HL-60 (cell line): Measurements from ENCODE around the gene TAOK3.

Experiments
- DNase-seq, 2 experiments: peaks; one replicate each; pipeline ENCODE4 v3.0.0-alpha.2; 2010 to 2020; ENCODE audit warnings: low read depth in 1 of 2, low spot score in 1 of 2
- H3K27ac ChIP-seq: fragments of 250-450 bp; sonication (Bioruptor Pico); replicated peaks from 2 replicates; pipeline ENCODE4 v1.5.1; 2020; ENCODE audit warnings: mild to moderate bottlenecking, moderate library complexity
- H3K27me3 ChIP-seq: fragments of 250-450 bp; sonication (Bioruptor Pico); 2 replicates; pipeline ENCODE4 v1.5.1; 2021; ENCODE audit warnings: mild to moderate bottlenecking, moderate library complexity; ENCODE audit not compliant: insufficient read depth, poor library complexity, severe bottlenecking
- H3K4me3 ChIP-seq: replicated peaks from 2 replicates; pipeline ENCODE4 v1.5.1; 2011; ENCODE audit warnings: mild to moderate bottlenecking, control low read depth, low read length; ENCODE audit not compliant: insufficient read depth
- CTCF ChIP-seq: IDR thresholded peaks from one replicate; pipeline ENCODE4 v1.5.1; 2011; ENCODE audit warnings: low read length, control low read depth, inconsistent platforms; ENCODE audit not compliant: insufficient read depth
- GABPA ChIP-seq: IDR thresholded peaks from 2 replicates; pipeline ENCODE4 v1.6.1; 2012; ENCODE audit warnings: low read depth
- POLR2AphosphoS5 ChIP-seq: IDR thresholded peaks from 2 replicates; pipeline ENCODE4 v1.6.1; 2012; ENCODE audit warnings: low read depth
- SPI1 ChIP-seq: IDR thresholded peaks from 2 replicates; pipeline ENCODE4 v1.6.1; 2012; ENCODE audit warnings: low read depth, mild to moderate bottlenecking, borderline replicate concordance
- TF ChIP-seq, protein P1 (sequence below): IDR thresholded peaks from 2 replicates; pipeline ENCODE4 v1.6.1; 2012; ENCODE audit warnings: low read depth; ENCODE audit not compliant: insufficient replicate concordance

TAOK3 gene

GRCh38 chr12:118166946-118167345 lies 205.8 kb downstream of the TAOK3 start:
- H3K4me3 ChIP-seq, result no peak overlapping the region
- no peak overlapping the region for H3K27ac ChIP-seq
- DNase-seq, result no peak
- no peaks in the 10 kb centered on the region for H3K27me3 ChIP-seq
- TF ChIP-seq GABPA (no peak), SPI1 (no peak), CTCF (no peak), POLR2AphosphoS5 (no peak)
- TF ChIP-seq, protein P1, sequence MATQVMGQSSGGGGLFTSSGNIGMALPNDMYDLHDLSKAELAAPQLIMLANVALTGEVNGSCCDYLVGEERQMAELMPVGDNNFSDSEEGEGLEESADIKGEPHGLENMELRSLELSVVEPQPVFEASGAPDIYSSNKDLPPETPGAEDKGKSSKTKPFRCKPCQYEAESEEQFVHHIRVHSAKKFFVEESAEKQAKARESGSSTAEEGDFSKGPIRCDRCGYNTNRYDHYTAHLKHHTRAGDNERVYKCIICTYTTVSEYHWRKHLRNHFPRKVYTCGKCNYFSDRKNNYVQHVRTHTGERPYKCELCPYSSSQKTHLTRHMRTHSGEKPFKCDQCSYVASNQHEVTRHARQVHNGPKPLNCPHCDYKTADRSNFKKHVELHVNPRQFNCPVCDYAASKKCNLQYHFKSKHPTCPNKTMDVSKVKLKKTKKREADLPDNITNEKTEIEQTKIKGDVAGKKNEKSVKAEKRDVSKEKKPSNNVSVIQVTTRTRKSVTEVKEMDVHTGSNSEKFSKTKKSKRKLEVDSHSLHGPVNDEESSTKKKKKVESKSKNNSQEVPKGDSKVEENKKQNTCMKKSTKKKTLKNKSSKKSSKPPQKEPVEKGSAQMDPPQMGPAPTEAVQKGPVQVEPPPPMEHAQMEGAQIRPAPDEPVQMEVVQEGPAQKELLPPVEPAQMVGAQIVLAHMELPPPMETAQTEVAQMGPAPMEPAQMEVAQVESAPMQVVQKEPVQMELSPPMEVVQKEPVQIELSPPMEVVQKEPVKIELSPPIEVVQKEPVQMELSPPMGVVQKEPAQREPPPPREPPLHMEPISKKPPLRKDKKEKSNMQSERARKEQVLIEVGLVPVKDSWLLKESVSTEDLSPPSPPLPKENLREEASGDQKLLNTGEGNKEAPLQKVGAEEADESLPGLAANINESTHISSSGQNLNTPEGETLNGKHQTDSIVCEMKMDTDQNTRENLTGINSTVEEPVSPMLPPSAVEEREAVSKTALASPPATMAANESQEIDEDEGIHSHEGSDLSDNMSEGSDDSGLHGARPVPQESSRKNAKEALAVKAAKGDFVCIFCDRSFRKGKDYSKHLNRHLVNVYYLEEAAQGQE, result no peak

GRCh38 chr12:118164798-118165486 lies 207.8 kb downstream of the TAOK3 start:
- Histone ChIP-seq H3K27ac (no peak overlapping the region), H3K27me3 (no peaks in the 10 kb centered on the region), H3K4me3 (no peak overlapping the region)
- no peak for TF ChIP-seq POLR2AphosphoS5
- TF ChIP-seq GABPA, result no peak
- TF ChIP-seq SPI1, result no peak
- TF ChIP-seq, protein P1, result no peak
- DNase-seq, result peak in 1 of 2 experiments; percentile 12

- DNase-seq, result no peak
- no peak for TF ChIP-seq GABPA
- TF ChIP-seq POLR2AphosphoS5, result no peak
- TF ChIP-seq, protein P1, result no peak
- no peak for TF ChIP-seq CTCF
- no peak for TF ChIP-seq SPI1
- no peak overlapping the region for H3K27ac ChIP-seq
- no peak overlapping the region for H3K4me3 ChIP-seq
- H3K27me3 ChIP-seq, result no peaks in the 10 kb centered on the region
Measured at GRCh38 chr12:118160536-118160935, 212.2 kb downstream of the TAOK3 start.
